Measurements from ENCODE around the gene BRIX1. TPM values are rescaled to one million over a fixed set of nuclear protein-coding genes. Genes with fewer than 3 reads are reported as not detected.
A peak's percentile ranks its signal among the peaks of the same experiment; 100 is the strongest.
"Not testable (repeated sequence)": the region's sequence is repeated elsewhere in the genome, so short reads cannot be mapped to it uniquely, and the experiment has no call there.

The BRIX1 gene
- total and polyA plus RNA-seq, 12 donors = 10.6 to 55.3 (median 20.1) TPM

- TF ChIP-seq CTCF (IDR thresholded peaks at IDR 0.05) (no peak), POLR2A (IDR thresholded peaks at IDR 0.05) (no peak)
- intact Hi-C loops (cut with DNase I) = no loop called here
- WGBS, 4 donors = 85 to 90% (median 89%) methylated on average over 4 of the region's 4 CpGs
- H3K4me3 ChIP-seq = no peak overlapping the region
- H3K36me3 ChIP-seq (replicated peaks in 1 of 2) = peaks cover 0 to 31% of the 10 kb centered on the region in 2 donors
- no peak for DNase-seq
- H3K27ac ChIP-seq = no peak overlapping the region
- no peaks in the 10 kb centered on the region for H3K9me3 ChIP-seq (replicated peaks in 1 of 3)
- H3K4me1 ChIP-seq (replicated peaks in 1 of 2) = peaks cover 22 to 35% of the 10 kb centered on the region in 2 donors
- H3K27me3 ChIP-seq = no peaks in the 10 kb centered on the region
Measured at GRCh38 chr5:34918025-34918424, 2.5 kb downstream of the BRIX1 start.

- Histone ChIP-seq H3K9me3 (replicated peaks in 1 of 3) (no peaks in the 10 kb centered on the region), H3K27ac (no peak overlapping the region), H3K4me1 (replicated peaks in 1 of 2) (peaks cover 21 to 33% of the 10 kb centered on the region in 2 donors), H3K36me3 (replicated peaks in 1 of 2) (peaks cover 0 to 42% of the 10 kb centered on the region in 2 donors), H3K4me3 (no peak overlapping the region), H3K27me3 (no peaks in the 10 kb centered on the region)
- TF ChIP-seq POLR2A (IDR thresholded peaks at IDR 0.05) (no peak), CTCF (IDR thresholded peaks at IDR 0.05) (no peak)
- DNase-seq = no peak
- intact Hi-C loops (cut with DNase I) = no loop called here
- WGBS, 4 donors = 77 to 87% (median 82%) methylated on average over 4 of the region's 4 CpGs
Measured at GRCh38 chr5:34919077-34919476, 3.6 kb downstream of the BRIX1 start.

GRCh38 chr5:34923256-34923655 lies 7.7 kb downstream of the BRIX1 start:
- H3K9me3 ChIP-seq (replicated peaks in 1 of 3); H3K27ac ChIP-seq; H3K27me3 ChIP-seq; H3K4me3 ChIP-seq; DNase-seq; intact Hi-C loops (cut with DNase I); H3K4me1 ChIP-seq (replicated peaks in 1 of 2): not testable (repeated sequence)
- 86 to 92% (median 90%) methylated on average over 9 of the region's 9 CpGs for whole genome bisulfite sequencing, 4 donors
- peaks cover 0 to 69% of the 10 kb centered on the region in 2 donors for H3K36me3 ChIP-seq (replicated peaks in 1 of 2)

GRCh38 chr5:34923694-34924461 lies 8.4 kb downstream of the BRIX1 start:
- Histone ChIP-seq H3K4me3 (no peak overlapping the region), H3K27me3 (no peaks in the 10 kb centered on the region), H3K9me3 (replicated peaks in 1 of 3) (no peaks in the 10 kb centered on the region), H3K27ac (peak overlapping the region in 1 of 5 donors; percentile 63), H3K4me1 (replicated peaks in 1 of 2) (peaks cover 0 to 14% of the 10 kb centered on the region in 2 donors), H3K36me3 (replicated peaks in 1 of 2) (peaks cover 0 to 69% of the 10 kb centered on the region in 2 donors)
- 35 to 51% (median 46%) methylated on average over 3 of the region's 3 CpGs for WGBS, 4 donors
- TF ChIP-seq CTCF (IDR thresholded peaks at IDR 0.05) (no peak), POLR2A (IDR thresholded peaks at IDR 0.05) (no peak)
- peak in 3 of 7 donors; percentile 36 to 50 (median 39) for DNase-seq
- intact Hi-C loops (cut with DNase I) = no loop called here

GRCh38 chr5:34924462-34924765 lies 8.9 kb downstream of the BRIX1 start:
- no peak for DNase-seq
- Histone ChIP-seq H3K36me3 (replicated peaks in 1 of 2) (peaks cover 0 to 69% of the 10 kb centered on the region in 2 donors), H3K27me3 (no peaks in the 10 kb centered on the region), H3K9me3 (replicated peaks in 1 of 3) (no peaks in the 10 kb centered on the region), H3K27ac (peak overlapping the region in 1 of 5 donors; percentile 63), H3K4me1 (replicated peaks in 1 of 2) (peaks cover 0 to 15% of the 10 kb centered on the region in 2 donors), H3K4me3 (no peak overlapping the region)
- intact Hi-C loops (cut with DNase I) = no loop called here
- no peak for TF ChIP-seq CTCF (IDR thresholded peaks at IDR 0.05)
- TF ChIP-seq POLR2A (IDR thresholded peaks at IDR 0.05) = no peak
